DMS114 treated with DMSO at 0.1 percent for 48 hours (cell line): Measurements from ENCODE around the gene DCAF5.

Experiments used
- DNase-seq: peaks from one replicate; lab custom pipeline; 2025; ENCODE audit not compliant: unreplicated experiment; lab: John Stamatoyannopoulos, UW

The DCAF5 gene

DNA sequence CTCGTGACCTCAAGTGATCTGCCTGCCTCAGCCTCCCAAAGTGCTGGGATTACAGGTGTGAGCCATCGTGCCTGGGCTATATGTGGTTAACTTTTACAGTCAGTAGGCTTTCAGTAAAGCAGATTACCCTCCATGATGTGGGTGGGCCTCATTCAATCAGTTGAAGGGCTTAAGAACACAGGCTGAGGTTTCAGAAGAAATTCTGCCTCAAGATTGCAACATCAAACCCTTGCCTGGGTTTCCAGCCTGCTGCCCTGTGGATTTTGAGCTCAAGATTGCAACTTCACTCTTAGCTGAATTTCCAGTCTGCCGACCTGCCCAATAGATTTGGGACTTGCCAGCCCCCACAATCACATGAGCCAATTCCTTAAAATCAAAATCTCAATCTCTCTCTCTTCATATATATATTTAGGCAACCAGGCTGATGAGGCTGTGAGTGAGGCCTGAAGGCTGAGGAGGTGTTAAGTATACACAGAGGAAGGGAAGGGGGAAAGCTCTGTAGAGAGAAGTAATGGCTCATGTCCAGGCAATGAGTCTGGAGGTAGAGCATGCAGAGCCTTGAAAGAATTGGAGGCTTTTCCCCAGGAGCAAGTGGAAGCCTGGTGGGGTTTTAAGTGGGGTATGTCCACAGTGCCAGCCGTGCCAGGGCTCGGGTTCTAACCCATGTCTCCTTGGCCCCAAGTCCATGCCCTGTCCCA is 140.5 kb downstream of the DCAF5 start:
- no peak for DNase-seq

DNA sequence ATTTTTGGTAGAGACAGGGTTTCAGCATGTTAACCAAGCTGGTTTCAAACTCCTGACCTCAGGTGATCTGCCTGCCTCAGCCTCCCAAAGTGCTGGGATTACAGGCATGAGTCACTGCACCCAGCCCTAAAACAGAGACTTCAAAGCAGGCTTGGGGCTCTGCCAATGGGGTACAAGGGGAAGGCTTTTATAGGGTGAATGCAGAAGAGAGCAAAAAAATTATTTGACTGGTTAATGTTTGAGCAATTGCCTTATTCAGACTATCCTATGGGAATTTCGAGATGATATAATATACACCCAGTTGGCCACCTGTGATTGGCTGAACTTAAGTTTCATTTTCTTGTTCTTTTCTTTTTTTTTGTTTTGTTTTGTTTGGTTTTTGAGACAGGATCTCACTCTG is 142.3 kb downstream of the DCAF5 start:
- no peak for DNase-seq

GRCh38 chr14:69008421-69008884 is 144.5 kb downstream of the DCAF5 start:
- no peak for DNase-seq

- DNase-seq, result no peak
Measured at GRCh38 chr14:69006346-69006745, 146.6 kb downstream of the DCAF5 start.

DNA sequence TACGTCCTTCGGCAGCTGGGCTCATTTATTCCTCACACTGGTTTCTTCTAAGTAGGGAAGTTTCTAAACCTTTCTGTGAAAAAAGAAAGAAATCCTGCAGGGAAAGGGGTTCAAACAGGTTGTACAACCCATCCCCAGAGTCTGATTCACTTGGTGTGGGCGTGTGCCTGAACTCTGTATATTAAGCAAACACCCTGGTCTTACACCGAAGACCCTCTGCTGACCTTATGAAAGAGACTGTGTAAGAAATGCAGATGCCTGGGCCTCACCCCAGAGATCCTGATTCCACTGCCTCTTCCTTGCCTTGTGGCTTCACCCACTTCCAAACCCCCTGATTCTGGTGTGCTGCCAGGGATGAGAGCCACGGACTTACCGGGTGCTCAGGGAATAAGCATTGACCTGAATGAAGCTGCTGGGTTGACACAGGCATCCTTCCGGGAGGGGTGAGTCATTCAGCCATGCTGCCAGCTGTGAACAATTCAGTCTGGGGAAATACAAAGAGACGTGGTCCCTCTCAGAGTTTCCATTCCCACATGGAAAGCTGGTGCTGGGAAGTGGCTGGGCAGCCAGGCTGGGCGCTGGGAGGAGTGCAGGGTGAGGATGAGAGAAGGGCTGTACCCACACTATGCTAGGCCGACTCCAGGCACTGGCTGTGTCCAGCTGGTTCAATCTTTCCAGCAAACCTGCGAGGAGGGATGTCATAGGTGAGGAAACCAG is 147.3 kb downstream of the DCAF5 start:
- DNase-seq, result no peak

GRCh38 chr14:69004731-69005431 is 148.0 kb downstream of the DCAF5 start:
- no peak for DNase-seq

GRCh38 chr14:69003626-69004025 is 149.3 kb downstream of the DCAF5 start:
- DNase-seq, result no peak

DNA sequence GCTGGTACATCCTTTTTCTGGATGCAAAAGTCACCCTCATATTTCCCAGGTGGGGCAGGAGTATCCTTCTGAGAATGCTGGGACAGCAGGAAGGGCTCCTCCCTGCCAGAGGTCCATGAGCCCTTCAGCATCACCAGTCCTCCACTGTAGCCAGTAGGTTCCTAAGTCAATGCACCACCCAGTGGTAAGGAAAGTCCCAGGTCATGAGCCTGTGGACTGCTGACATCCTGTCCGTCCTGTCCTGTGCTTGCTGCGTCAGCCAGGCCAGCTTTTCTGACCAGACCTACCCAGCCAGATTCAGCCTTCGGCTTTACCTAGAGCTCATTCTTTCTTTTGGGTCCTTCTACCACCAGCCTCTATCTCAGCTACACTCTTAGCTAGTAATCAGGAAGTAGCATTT is 150.8 kb downstream of the DCAF5 start:
- no peak for DNase-seq

- DNase-seq, result no peak
Measured at GRCh38 chr14:69001375-69001774, 151.5 kb downstream of the DCAF5 start.
